Adrenal gland (tissue), 12 donors: ENCODE data around the gene PPP2R5C. TPM values are rescaled to one million over a fixed set of nuclear protein-coding genes. Genes with fewer than 3 reads are reported as not detected.
"Not testable (repeated sequence)": the region's sequence is repeated elsewhere in the genome, so short reads cannot be mapped to it uniquely, and the experiment has no call there.

ENCODE experiments used
- DNase-seq, 7 donors: peaks; one replicate each; pipeline ENCODE4 v3.0.0-alpha.2; 2019 to 2020
- H3K27ac ChIP-seq, 5 donors: fragments of 200-600 bp; sonication (generic) in 4 of 5; 1 replicate in 3 of 5; 2 replicates in 2 of 5; pipeline versions ENCODE4 v1.5.1 to v1.8.0; 2016 to 2020; ENCODE audit warnings: mild to moderate bottlenecking in 1 of 5
- H3K27me3 ChIP-seq: fragments of 200-600 bp; 2 replicates; pipeline ENCODE4 v1.8.0; 2021
- H3K36me3 ChIP-seq, 2 donors: fragments of 200-600 bp; replicated peaks in 1 of 2; 1 replicate in 1 of 2; 2 replicates in 1 of 2; pipeline versions ENCODE4 v1.5.1 to v1.8.0; 2018 to 2022
- H3K4me1 ChIP-seq, 2 donors: fragments of 200-600 bp; replicated peaks in 1 of 2; 1 replicate in 1 of 2; 2 replicates in 1 of 2; pipeline versions ENCODE4 v1.5.1 to v1.8.0; 2018 to 2021
- H3K4me3 ChIP-seq, 4 donors: fragments of 200-600 bp; sonication (generic) in 3 of 4; one replicate each; pipeline ENCODE4 v1.5.1; 2016 to 2018
- H3K9me3 ChIP-seq, 3 donors: fragments of 200-600 bp; sonication (generic) in 1 of 3; replicated peaks in 1 of 3; 1 replicate in 2 of 3; 2 replicates in 1 of 3; pipeline versions ENCODE4 v1.5.1 to v1.8.0; 2016 to 2021
- POLR2A ChIP-seq, 2 donors: fragments of 450-650 bp; IDR thresholded peaks; one replicate each; pipeline ENCODE4 v1.6.1; 2017; ENCODE audit warnings: antibody characterized with exemption in 2 of 2, mild to moderate bottlenecking in 2 of 2, moderate library complexity in 1 of 2
- WGBS, 4 donors: extraction: QIAGEN DNeasy Blood & Tissue Kit in 2 of 4; methylation state at CpG; one replicate each; pipeline versions ENCODE4 v1.1.5 to v1.1.7; 2013 to 2017; 5-methylcytosine and 5-hydroxymethylcytosine counted together
- intact Hi-C, 2 donors: fragments of 100-400 bp; cut with DNase I; formaldehyde crosslinking; loops; one replicate each; pipeline versions ENCODE4 v1.14.1 to v1.15.0; 2022 to 2023
- polyA plus RNA-seq, 3 donors: library from polyadenylated mRNA; stranded (reverse); fragments of 200-250 nt in 2 of 3; fragments of 350-450 nt in 1 of 3; fragmentation: Illumina TruSeq in 1 of 3; extraction: RNeasy Lipid Tissue Mini Kit (QIAGEN cat#74804) in 1 of 3; gene quantifications; one replicate each; pipeline ENCODE4 v1.2.3, GENCODE V29; 2013 to 2014
- total RNA-seq, 9 donors: library from RNA; depleted of rRNA in 4 of 9; stranded (reverse); fragments of >200 nt in 4 of 9; fragments of 120-200 nt in 1 of 9; fragmentation: NEBNext Ultra II Directional in 1 of 9; extraction: Animal tissue kit (Norgen Biotek cat#: 25700) in 1 of 9; gene quantifications; one replicate each; pipeline versions ENCODE4 v1.1.0 to v1.2.4, GENCODE V29; 2013 to 2023
- TF ChIP-seq, protein P1 (sequence below), 6 experiments: fragments of 450-650 bp in 4 of 6; fragments of 200-600 bp in 2 of 6; sonication (generic) in 1 of 6; IDR thresholded peaks; 1 replicate in 5 of 6; 2 replicates in 1 of 6; pipeline versions ENCODE4 v1.5.1 to v1.8.0; 2016 to 2021; ENCODE audit warnings: antibody characterized with exemption in 6 of 6, mild to moderate bottlenecking in 2 of 6, moderate library complexity in 1 of 6
- donor health status: healthy with polysubstance abuse.
- donor health status: Bipolar disorder and iron deficiency.
- donor health status: DM: yes; HTN: yes; CAD: no.
- donor health status: DM: no; HTN: no; CAD: no.
- donor health status: DM: no; HTN: no; CAD: no.
- donor health status: DM: yes; HTN: yes; CAD: no.

PPP2R5C gene
- total and polyA plus RNA-seq, 12 donors = 66.5 to 216 (median 134) TPM

DNA sequence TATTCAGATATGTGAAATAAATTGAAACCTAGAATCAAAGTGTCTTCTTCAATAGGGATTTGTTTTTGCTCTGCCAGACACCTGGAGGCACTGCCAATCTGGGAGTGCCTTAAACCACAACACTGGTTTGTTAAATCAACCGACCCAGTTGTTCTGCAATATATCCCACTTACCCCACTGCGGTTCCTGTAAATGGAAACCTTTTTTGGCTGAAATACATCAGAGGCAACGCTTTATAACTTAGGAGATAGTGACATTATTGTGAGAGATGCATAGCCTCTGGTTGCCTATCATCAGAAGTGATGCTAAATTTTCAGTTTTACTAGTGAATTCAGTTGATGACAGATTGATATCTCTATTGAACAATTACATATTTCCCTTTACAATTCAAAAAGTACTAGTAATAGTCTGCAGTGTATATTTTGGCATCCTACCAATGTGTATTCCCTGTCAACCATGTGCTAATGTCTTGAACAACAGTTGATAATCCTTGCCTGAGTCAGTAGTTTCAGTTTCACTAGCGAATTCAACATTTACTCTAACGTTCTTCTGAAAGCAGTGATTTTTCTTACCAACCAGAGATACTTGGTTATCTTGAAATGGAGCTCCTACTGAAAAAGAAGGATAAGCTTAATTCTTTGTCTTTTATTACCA is 30.5 kb downstream of the PPP2R5C start:
- Histone ChIP-seq H3K27ac (peak overlapping the region in 4 of 5 donors; percentile 44 to 87 (median 68)), H3K4me1 (peaks cover 0 to 25% of the 10 kb centered on the region in 2 donors), H3K4me3 (peak overlapping the region in 2 of 4 donors; percentile 3 to 38), H3K27me3 (no peaks in the 10 kb centered on the region), H3K36me3 (no peaks in the 10 kb centered on the region), H3K9me3 (no peaks in the 10 kb centered on the region)
- TF ChIP-seq POLR2A (IDR thresholded peaks at IDR 0.05) = peak in 1 of 2 donors; percentile 53
- TF ChIP-seq, protein P1, sequence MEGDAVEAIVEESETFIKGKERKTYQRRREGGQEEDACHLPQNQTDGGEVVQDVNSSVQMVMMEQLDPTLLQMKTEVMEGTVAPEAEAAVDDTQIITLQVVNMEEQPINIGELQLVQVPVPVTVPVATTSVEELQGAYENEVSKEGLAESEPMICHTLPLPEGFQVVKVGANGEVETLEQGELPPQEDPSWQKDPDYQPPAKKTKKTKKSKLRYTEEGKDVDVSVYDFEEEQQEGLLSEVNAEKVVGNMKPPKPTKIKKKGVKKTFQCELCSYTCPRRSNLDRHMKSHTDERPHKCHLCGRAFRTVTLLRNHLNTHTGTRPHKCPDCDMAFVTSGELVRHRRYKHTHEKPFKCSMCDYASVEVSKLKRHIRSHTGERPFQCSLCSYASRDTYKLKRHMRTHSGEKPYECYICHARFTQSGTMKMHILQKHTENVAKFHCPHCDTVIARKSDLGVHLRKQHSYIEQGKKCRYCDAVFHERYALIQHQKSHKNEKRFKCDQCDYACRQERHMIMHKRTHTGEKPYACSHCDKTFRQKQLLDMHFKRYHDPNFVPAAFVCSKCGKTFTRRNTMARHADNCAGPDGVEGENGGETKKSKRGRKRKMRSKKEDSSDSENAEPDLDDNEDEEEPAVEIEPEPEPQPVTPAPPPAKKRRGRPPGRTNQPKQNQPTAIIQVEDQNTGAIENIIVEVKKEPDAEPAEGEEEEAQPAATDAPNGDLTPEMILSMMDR (IDR thresholded peaks at IDR 0.05) = no peak
- 19 to 27% (median 25%) methylated on average over 5 of the region's 5 CpGs for WGBS, 4 donors
- intact Hi-C loops = no loop called here
- DNase-seq = no peak

DNA sequence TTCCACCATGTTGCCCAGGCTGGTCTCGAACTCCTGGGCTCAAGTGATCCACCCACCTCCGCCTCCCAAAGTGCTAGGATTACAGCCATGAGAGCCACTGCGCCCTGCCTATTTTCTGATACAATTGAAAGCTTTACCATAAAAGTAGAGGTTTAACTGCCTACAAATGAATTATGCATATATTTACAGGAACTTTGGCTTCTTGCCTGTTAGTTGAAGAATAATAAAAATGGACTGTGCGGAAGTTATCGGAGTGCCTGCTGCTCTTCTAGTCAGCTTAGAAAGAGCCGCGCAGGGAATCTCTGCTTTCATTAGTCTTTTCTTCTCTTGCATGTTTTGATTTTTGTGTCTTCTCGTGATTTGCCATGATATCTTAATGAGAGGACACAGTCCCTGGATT is 34.5 kb downstream of the PPP2R5C start:
- 96 to 98% (median 97%) methylated on average over 8 of the region's 8 CpGs for WGBS, 4 donors
- TF ChIP-seq, protein P1 (IDR thresholded peaks at IDR 0.05) = no peak
- TF ChIP-seq POLR2A (IDR thresholded peaks at IDR 0.05) = no peak
- Histone ChIP-seq H3K4me1 (peaks cover 5 to 24% of the 10 kb centered on the region in 2 donors), H3K27me3 (no peaks in the 10 kb centered on the region), H3K36me3 (no peaks in the 10 kb centered on the region), H3K4me3 (no peak overlapping the region), H3K27ac (no peak overlapping the region), H3K9me3 (no peaks in the 10 kb centered on the region)
- DNase-seq = no peak
- intact Hi-C loops = no loop called here

DNA sequence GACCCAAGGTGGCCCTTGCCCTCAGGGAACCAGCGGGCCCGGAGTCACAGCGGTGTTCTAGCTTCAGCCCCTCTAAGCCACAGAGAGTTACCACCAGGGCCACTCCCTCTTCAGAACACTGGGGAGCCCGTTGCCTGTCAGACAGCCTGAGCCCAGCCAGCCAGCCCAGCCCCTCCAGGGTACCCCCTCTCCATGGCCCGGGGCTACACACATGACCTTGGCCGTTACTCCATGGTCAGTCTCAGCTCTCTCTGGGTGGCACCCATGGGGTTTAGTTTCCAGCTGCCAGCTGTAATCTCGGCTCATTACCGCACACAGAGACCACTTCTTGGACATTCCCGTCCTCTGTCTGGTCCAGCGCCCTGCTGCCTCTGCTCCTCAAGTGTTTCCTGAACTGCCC is 35.0 kb downstream of the PPP2R5C start:
- Histone ChIP-seq H3K27ac (no peak overlapping the region), H3K4me3 (no peak overlapping the region), H3K36me3 (no peaks in the 10 kb centered on the region), H3K27me3 (no peaks in the 10 kb centered on the region), H3K9me3 (no peaks in the 10 kb centered on the region), H3K4me1 (peaks cover 5 to 20% of the 10 kb centered on the region in 2 donors)
- TF ChIP-seq, protein P1 (IDR thresholded peaks at IDR 0.05) = no peak
- TF ChIP-seq POLR2A (IDR thresholded peaks at IDR 0.05) = no peak
- intact Hi-C loops = no loop called here
- no peak for DNase-seq
- WGBS, 4 donors = 82 to 94% (median 85%) methylated on average over 8 to 10 of the region's 10 CpGs

DNA sequence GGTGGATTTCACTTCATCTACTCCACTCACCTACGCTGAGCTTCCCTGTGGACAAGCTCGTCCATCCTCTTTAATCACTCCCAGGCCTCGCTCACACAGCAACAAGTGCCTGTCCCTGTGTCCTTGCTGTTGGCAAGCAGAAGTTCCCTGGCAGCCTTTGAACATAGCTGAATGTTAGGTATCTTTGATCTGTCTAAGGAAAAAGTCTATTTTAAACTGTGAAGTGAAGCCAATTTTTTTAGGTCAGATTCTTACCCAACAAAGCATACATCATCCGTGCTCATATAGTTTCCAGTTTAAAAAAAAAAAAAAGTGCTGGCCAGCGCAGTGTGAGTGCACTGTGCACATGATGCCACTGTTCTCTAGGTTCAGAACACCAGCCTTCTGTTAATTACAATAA is 36.3 kb downstream of the PPP2R5C start:
- Histone ChIP-seq H3K27me3 (no peaks in the 10 kb centered on the region), H3K4me3 (no peak overlapping the region), H3K36me3 (no peaks in the 10 kb centered on the region), H3K9me3 (no peaks in the 10 kb centered on the region), H3K27ac (peak overlapping the region in 4 of 5 donors; percentile 29 to 84 (median 74)), H3K4me1 (peaks cover 5 to 6% of the 10 kb centered on the region in 2 donors)
- 44 to 54% (median 47%) methylated on average over 5 of the region's 5 CpGs for WGBS, 4 donors
- TF ChIP-seq, protein P1 (IDR thresholded peaks at IDR 0.05) = no peak
- peak in 1 of 2 donors; percentile 37 for TF ChIP-seq POLR2A (IDR thresholded peaks at IDR 0.05)
- intact Hi-C loops = no loop called here
- peak; percentile 59 to 85 (median 79) for DNase-seq

DNA sequence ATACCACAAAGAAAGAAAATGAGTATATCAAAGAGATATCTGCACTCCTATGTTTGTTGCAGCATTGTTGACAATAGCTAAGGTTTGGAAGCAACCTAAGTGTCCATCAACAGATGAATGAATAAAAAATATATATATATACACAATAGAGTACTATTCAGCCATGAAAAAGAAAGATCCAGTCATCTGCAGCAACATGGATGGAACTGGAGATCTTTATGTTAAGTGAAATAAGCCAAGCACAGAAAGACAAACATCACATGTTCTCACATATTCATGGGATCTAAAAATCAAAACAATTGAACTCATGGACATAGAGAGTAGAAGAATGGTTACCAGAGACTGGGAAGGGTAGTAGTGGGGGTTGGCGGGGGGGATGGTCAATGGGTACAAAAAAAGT is 42.9 kb downstream of the PPP2R5C start:
- H3K4me3 ChIP-seq, H3K27ac ChIP-seq, H3K9me3 ChIP-seq, DNase-seq, H3K4me1 ChIP-seq, H3K36me3 ChIP-seq, H3K27me3 ChIP-seq, intact Hi-C loops: not testable (repeated sequence)
- WGBS, 4 donors = 93 to 100% (median 96%) methylated on average over 1 of the region's 1 CpG

DNA sequence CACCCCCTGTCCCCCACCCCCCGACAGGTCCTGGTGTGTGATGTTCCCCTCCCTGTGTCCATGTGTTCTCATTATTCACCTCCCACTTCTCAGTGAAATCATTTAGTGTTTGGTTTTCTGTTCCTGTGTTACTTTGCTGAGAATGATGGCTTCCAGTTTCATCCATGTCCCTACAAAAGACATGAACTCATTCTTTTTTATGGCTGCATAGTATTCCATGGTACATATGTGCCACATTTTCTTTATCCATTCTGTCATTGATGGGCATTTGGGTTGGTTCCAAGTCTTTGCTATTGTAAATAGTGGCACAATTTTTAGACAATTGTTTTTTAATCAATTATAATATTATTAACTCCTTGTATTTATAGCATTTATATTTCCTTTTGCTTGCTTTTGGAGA is 44.7 kb downstream of the PPP2R5C start:
- 78 to 100% (median 91%) methylated on average over 1 of the region's 1 CpG for WGBS, 4 donors
- H3K27ac ChIP-seq, DNase-seq, H3K4me3 ChIP-seq, H3K27me3 ChIP-seq, H3K36me3 ChIP-seq, H3K9me3 ChIP-seq, intact Hi-C loops: not testable (repeated sequence)
- H3K4me1 ChIP-seq = peaks cover 6 to 18% of the 10 kb centered on the region in 2 donors
